ENCODE data around the gene P3H3.
A peak's percentile ranks its signal among the peaks of the same experiment; 100 is the strongest.

P3H3 gene, protein sequence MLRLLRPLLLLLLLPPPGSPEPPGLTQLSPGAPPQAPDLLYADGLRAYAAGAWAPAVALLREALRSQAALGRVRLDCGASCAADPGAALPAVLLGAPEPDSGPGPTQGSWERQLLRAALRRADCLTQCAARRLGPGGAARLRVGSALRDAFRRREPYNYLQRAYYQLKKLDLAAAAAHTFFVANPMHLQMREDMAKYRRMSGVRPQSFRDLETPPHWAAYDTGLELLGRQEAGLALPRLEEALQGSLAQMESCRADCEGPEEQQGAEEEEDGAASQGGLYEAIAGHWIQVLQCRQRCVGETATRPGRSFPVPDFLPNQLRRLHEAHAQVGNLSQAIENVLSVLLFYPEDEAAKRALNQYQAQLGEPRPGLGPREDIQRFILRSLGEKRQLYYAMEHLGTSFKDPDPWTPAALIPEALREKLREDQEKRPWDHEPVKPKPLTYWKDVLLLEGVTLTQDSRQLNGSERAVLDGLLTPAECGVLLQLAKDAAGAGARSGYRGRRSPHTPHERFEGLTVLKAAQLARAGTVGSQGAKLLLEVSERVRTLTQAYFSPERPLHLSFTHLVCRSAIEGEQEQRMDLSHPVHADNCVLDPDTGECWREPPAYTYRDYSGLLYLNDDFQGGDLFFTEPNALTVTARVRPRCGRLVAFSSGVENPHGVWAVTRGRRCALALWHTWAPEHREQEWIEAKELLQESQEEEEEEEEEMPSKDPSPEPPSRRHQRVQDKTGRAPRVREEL

DNA sequence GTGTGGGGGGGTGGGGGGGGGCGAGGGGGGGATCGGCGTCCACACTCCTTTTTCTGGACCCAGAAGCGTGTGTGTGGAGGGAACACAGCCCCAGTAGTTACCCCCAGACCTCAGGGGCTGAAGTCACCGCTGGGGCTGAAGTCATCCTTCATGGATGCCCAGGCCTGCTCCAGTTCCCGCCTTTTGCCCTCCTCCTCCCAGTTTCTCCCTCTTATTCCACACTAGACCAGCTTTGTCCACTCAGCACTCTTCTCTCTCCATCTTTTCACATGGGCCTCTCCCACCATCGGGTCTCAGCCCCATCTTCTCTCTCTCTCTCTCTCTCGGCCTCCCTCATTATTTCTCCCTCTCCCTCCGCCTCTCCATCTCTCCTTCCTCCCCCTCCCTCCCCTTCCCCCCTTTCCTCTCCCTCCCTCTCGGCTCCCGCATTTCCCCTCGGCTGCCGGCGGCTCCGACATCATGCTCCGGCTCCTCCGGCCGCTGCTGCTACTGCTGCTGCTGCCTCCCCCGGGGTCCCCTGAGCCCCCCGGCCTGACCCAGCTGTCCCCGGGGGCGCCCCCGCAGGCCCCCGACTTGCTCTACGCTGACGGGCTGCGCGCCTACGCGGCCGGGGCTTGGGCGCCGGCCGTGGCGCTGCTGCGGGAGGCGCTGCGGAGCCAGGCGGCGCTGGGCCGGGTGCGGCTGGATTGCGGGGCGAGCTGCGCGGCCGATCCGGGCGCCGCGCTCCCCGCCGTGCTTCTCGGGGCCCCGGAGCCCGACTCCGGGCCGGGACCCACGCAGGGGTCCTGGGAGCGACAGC, at the start of gene P3H3:
Gene P3H3, plus strand, starts transcription at position 426 of the 799 bp plus-strand sequence. Its CDS starts 34 bp downstream, at position 460.
- no peak for FAIRE-seq

DNA sequence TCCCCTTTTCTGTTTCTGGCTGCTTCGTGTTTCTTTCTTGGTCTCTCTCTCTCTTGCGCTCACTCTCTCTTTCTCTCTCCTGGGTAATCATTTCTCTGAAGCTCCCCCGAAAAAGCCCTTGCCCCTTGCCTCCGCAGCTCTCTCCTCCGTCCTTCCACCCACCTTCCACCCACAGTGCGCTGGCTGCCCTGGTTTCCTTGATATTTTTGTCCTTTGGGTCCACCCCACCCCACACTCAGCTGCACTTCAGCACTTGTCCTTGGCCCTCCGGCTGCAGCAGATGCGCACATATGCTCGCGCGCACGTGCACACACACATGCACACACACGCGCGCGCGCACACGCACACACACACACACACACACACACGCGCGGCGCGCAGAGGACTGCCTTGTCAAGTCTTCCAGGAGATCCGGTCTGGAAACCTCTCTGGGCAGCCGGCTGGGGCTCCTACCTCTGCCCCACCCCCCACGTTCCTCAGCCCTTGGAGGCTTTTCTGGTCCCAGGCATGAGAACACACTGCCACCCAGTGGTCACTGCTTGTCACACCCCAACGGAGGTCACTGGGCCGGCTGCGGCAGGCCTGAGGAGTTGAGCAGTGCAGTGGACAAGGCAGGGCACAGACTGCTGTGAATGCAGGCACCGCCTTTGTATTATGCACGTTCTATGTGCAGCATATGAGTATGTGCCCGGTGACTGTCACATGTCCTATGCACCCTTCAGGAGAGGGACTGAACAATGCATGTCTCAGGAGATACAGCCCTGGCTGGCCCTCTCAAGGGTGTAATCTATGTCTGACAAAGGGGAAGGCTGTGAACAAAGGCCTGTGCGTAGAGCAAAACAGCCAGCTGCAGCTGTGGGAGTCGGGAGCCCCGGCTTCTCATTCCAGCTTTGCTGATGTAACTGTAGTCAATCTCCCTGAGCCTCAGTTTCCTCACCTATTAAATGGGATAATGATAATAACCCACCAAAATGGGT, 49.3 kb upstream of the P3H3 start:
- FAIRE-seq, result peak; percentile 96

DNA sequence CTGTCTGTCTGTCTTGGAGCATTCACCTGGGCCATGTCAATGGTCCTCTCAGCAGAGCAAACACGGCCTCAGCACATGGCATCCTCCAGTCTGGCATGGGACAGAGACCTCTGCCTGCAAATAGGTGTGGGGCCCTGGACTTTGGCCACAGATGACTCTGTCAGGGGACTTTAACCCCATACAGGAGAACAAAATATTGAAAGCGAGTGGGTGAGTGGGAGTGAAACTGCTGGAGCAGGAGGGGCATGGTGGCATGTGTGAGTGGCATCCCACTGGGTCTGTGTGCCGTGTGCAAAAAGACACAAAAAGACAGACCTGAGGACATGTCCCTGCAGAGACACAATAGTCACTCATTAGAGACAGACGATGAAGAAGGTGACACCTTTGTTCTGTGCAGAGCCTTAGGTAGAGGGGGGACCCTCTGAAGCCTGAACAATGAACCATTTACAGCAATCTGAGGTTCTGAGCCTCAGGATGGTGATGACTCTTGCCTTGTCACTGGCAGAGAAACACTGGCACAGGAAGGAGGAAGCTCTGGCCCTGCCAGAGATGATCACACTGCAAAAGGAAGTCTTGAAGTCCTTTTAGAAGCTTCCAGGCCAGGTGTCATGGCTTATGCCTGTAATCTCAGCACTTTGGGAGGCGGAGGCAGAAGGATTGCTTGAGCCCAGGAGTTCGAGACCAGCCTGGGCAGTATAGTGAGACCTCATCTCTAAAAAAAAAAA, 48.3 kb upstream of the P3H3 start:
- no peak for FAIRE-seq

- FAIRE-seq, result no peak
These were observed 47.6 kb upstream of the P3H3 start for GRCh38 chr12:6780573-6780972.

GRCh38 chr12:6782119-6782518, 46.1 kb upstream of the P3H3 start:
- no peak for FAIRE-seq

DNA sequence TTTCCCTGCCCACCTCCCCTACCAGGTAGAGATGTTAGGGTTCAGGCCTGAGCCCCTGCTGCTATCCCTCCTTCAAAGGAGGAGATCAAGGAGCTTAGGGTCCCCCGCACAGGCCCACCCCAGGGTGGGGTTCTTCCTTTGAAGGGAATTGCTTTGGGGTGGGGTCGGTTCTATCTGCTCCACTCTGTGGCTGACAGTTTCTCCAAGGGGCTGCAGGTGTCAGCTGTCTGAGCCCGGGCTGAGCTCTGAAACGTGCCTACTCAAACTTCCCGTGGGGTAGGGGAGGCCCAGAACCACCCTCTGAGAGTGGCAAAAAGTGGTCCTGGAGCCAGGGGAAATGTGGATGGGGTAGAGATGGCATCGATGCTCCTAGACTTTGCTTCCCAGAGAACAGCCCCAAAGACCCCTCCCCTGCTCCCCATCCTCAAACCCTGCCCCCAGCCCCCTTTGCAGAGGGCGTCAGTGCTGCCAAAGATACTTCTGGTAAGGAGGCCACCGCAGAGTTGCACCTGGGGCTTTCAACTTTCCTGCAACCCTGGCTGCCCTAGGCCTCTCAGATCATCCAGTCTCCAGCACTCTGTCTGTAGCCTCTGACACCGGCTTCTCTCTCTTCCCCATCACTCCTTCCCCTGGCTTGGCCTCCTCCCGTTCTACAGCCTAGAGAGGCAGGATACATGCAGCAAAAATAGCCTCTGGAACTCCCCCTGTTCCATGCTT, 45.2 kb upstream of the P3H3 start:
- no peak for FAIRE-seq

DNA sequence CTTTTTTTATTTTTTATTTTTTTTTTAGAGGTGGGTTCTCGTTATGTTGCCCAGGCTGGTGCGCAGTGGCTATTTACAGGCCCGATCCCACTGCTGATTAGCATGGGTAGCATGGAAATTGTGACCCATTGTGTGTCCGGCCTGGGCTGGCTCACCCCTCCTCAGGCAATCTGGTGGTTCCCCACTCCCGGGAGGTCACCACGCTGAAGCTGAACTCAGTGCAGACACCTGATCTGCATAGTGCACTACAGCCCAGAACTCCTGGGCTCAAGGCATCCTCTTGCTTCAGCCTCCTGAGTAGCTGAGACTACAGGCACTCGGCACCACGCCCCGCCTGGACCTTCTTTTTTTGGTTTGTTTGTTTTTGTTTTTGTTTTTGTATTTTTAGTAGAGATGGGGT, 44.4 kb upstream of the P3H3 start:
- FAIRE-seq, result no peak

- FAIRE-seq, result no peak
These were observed 43.9 kb upstream of the P3H3 start for GRCh38 chr12:6784296-6784695.

DNA sequence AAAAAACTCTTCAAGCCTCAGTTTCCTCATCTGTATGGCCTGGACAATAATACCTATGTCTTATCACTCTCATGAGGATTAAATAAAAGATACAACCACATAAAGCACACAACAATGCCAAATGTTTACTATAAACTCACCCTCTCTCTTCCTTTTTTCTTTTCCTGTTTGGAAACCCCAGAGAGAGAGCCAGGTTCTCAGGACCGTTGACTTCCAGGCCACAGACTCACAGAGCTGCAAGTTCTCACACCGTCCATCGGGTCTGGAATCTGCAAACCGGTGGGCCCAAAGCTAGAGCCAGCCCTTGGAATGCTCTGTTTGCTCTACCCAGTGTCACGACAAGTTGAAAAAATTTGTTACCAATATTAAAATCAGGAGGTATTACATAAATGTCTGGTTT, 43.4 kb upstream of the P3H3 start:
- FAIRE-seq, result no peak

- FAIRE-seq, result no peak
These were observed 41.7 kb upstream of the P3H3 start for GRCh38 chr12:6786416-6787094.

DNA sequence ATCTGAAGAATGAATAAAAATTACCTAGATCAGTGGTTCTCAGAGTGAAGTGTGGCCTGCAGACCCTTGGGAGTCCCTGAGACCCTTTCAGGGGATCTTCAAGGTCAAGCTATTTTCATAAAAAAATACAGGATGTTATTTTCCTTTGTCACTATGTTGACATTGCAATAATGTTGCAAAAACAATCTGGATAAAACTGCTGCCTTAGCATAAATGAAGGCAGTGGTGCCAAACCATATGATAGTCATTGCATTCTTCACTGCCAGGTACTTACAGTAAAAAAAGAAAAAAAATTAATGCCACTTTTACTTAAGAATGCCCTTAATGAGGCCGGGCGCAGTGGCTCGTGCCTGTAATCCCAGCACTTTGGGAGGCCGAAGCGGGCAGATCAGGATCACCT, 40.9 kb upstream of the P3H3 start:
- FAIRE-seq, result no peak

DNA sequence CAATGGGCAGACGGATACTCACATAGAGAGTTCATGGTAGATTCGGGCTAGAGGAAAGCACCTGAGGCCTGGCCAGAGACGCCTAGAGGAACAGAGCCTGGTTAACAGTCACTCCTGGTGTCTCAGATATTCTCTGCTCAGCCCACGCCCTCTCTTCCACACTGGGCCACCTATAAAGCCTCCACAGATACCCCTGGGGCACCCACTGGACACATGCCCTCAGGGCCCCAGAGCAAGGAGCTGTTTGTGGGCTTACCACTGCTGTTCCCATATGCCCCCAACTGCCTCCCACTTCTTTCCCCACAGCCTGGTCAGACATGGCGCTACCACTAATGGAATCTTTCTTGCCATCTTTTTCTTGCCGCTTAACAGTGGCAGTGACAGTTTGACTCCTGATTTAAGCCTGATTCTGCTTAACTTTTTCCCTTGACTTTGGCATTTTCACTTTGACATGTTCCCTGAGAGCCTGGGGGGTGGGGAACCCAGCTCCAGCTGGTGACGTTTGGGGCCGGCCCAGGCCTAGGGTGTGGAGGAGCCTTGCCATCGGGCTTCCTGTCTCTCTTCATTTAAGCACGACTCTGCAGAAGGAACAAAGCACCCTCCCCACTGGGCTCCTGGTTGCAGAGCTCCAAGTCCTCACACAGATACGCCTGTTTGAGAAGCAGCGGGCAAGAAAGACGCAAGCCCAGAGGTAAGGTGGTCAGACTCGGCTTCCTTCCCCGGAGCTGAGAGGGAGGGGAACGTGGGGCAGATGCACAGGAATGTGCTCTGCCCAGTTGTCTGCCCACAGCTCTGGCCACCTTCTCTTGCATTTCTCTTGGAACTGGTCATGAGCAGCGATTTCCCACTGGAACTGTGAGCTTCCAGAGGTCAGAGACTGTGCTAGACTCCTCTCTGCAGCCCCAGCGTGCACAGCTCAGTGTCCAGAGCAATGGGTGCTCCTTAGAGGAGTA, 39.0 kb upstream of the P3H3 start, which contains the start of gene CD4:
Gene CD4, plus strand, starts transcription at position 557 of the 953 bp plus-strand sequence. CDS start 10,611 bp downstream, outside the sequence.
- FAIRE-seq, result no peak

DNA sequence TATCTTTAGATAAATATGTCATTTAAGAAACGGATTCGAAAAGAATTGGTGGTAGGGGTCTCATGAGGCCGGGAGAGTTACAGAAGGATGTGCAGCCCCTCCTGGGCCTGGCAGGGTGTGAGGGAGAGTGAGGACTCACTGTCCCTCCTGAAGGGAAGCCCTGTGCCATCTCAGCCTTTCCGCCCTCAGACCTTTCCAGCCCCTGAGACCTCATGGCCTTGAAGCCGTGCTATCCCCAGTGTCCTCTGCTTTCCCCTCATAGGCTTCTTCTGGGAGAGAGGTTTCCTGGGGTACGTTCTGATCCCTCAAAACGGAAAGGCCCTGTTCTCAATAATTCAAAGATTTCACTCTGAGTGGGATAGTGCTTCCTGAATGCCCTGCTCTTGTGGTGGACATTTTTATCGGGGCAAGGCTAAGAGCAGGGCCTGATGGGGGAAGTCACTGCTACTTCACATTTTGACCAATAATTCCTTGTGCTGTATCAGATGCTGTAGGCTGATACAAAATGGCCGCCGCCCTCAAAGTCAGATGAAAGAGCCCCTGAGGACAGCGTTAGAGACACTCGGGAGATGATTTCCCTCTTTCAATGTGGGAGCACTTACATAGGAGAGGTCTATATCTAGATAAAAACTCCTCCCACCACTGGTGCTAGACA, 37.6 kb upstream of the P3H3 start:
- no peak for FAIRE-seq

DNA sequence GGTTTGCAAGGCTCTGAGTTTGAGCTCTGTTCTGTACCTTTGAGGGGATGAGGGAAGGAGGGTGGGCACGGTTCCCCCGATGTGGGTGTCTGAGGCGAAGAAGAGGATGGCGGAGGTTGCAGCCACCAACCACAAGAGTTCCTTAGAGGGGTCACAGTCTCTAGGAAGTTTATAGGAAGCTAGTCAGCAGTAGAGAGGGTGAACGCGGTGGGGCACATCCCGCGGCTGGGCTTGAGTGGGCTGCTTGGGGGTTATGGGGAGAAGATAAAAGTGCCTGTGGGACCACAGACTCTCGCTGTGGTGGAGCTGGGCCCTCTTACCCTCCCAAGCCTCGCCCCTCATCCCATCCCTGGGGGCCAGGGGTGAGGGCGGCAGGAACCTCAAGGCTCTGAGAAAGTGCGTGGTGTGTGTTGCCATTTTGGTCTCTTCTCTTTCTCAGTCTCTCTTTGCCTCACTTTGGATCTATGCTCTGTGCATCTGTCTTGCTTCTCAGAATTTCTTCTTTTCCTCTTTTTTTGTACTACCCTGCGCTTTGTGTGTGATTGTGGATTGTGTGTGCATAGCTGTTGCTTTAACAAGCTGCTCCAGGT, 36.2 kb upstream of the P3H3 start:
- FAIRE-seq, result no peak

DNA sequence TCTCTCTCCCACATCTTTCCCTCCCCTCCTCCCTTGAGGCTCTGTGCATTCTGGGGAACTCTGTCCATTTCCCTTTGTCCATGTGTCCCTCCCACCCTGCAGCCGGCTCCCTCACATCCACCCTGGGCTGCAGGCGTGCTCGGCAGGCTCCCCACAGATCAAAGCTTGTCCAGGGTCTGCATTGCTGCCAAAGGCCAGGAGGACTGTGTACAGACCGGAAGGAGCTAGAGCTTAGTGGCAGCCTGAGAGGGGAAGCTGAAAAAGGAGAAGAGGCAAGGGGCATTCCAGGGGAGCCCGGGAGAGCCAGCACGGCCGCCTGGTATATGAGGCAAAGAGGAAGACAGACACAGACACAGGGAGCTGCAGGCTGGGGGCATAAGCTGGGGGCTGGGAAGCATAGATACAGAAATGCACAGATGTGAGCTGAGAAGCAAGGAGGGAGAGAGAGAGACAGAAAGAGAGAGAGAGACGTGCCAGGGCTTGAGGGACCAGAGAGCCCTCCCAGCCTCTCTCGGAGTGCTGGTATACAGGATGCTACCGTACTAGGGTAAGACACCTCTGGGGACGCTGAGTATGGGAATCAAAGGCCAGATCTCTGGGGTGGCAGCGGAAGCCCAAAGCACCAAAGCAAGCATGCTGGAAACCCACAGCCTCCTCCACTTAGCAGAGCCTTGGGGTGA, 35.5 kb upstream of the P3H3 start:
- FAIRE-seq, result no peak

DNA sequence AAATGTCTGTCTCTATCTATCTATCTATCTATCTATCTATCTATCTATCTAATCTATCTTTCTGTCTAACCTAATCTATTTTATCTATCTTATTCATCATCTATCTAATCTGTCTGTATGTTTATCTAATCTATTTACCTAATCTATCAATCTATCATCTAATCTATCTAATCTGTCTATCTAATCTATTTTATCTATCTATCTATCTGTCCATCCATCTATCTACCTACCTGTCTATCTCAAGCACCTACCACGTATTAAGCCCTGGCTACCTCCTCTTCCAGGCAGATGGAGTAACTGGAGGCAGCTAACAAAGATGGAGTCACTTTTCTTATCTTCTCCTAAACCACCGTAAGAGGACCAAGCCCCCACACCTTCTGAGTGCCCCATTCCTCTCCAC, 33.1 kb upstream of the P3H3 start:
- no peak for FAIRE-seq

- FAIRE-seq, result no peak
These were observed 31.6 kb upstream of the P3H3 start for GRCh38 chr12:6796576-6796975.

Data from G401.6 (cell line).